ENCODE data around the gene BMP8B. TPM values are rescaled to one million over a fixed set of nuclear protein-coding genes. Genes with fewer than 3 reads are reported as not detected.
"Not testable (repeated sequence)": the region's sequence is repeated elsewhere in the genome, so short reads cannot be mapped to it uniquely, and the experiment has no call there.

The BMP8B gene
- total RNA-seq, 1 donor from 2014 or later: 1.3 TPM

DNA sequence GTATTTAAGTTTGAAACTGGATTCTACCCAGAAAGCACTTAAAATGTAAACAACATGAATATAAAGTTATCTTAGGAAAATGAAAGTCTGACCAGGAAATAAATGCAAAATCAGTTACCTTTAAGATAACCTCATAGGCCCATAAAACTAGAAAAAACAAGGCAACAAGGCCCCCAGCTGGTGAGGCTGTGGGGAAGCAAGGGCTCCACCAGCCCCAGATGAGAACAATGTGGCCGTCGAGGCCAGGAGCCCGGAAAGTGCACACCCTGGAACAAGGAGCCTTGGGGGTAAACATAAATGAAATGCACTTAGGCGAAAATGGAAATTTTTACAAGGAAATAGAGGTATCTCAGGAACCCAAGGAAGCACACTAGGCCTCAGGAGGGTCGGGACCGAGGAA lies 37.9 kb upstream of the BMP8B start:
- H3K4me3 ChIP-seq (ENCODE audit: low read depth, low read length): no peak overlapping the region
- FAIRE-seq: no peak
- no peak for TF ChIP-seq CTCF (IDR thresholded peaks at IDR 0.05; ENCODE audit: insufficient read depth, low read length, severe bottlenecking)
- H3K36me3 ChIP-seq (ENCODE audit: control insufficient read depth, insufficient read depth, low read length): no peaks in the 10 kb centered on the region
- H3K27me3 ChIP-seq (ENCODE audit: control insufficient read depth, insufficient read depth, low read length): peaks cover 2% of the 10 kb centered on the region
- no peak for DNase-seq (ENCODE audit: low read depth)

- no peaks in the 10 kb centered on the region for H3K36me3 ChIP-seq (ENCODE audit: control insufficient read depth, insufficient read depth, low read length)
- DNase-seq (ENCODE audit: low read depth) (no peak), FAIRE-seq (no peak)
- peaks cover 2% of the 10 kb centered on the region for H3K27me3 ChIP-seq (ENCODE audit: control insufficient read depth, insufficient read depth, low read length)
- no peak overlapping the region for H3K4me3 ChIP-seq (ENCODE audit: low read depth, low read length)
- no peak for TF ChIP-seq CTCF (IDR thresholded peaks at IDR 0.05; ENCODE audit: insufficient read depth, low read length, severe bottlenecking)
Observed at GRCh38 chr1:39825432-39825941, 36.8 kb upstream of the BMP8B start.

- H3K36me3 ChIP-seq (ENCODE audit: control insufficient read depth, insufficient read depth, low read length); DNase-seq (ENCODE audit: low read depth); H3K27me3 ChIP-seq (ENCODE audit: control insufficient read depth, insufficient read depth, low read length); H3K4me3 ChIP-seq (ENCODE audit: low read depth, low read length); FAIRE-seq: not testable (repeated sequence)
Observed at GRCh38 chr1:39823450-39823849, 34.8 kb upstream of the BMP8B start.

DNA sequence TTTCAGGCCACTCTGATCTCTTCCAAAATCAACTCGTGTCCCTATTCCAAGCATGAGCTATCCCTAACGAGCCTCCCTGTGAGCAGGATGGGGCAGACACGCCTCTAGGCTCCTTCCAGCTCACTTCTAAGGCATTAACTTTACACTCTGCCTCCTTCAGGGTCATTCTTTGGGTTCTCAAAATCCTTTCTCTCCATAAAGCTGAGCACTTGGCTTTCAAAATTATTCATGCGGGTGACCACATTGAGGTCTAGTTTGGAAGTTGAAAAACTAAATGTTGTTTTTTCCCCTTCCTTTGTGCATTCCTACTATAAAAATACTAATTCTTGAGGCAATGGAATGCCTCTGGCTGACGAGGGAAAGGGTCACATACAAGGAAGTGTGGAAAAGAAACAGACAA lies 33.5 kb upstream of the BMP8B start:
- no peak overlapping the region for H3K4me3 ChIP-seq (ENCODE audit: low read depth, low read length)
- FAIRE-seq: no peak
- H3K27me3 ChIP-seq (ENCODE audit: control insufficient read depth, insufficient read depth, low read length): peaks cover 2% of the 10 kb centered on the region
- DNase-seq (ENCODE audit: low read depth): no peak
- no peaks in the 10 kb centered on the region for H3K36me3 ChIP-seq (ENCODE audit: control insufficient read depth, insufficient read depth, low read length)
- TF ChIP-seq CTCF (IDR thresholded peaks at IDR 0.05; ENCODE audit: insufficient read depth, low read length, severe bottlenecking): no peak

GRCh38 chr1:39819091-39819812 lies 30.6 kb upstream of the BMP8B start:
- no peak for DNase-seq (ENCODE audit: low read depth)
- TF ChIP-seq CTCF (IDR thresholded peaks at IDR 0.05; ENCODE audit: insufficient read depth, low read length, severe bottlenecking): no peak
- peaks cover 2% of the 10 kb centered on the region for H3K27me3 ChIP-seq (ENCODE audit: control insufficient read depth, insufficient read depth, low read length)

DNA sequence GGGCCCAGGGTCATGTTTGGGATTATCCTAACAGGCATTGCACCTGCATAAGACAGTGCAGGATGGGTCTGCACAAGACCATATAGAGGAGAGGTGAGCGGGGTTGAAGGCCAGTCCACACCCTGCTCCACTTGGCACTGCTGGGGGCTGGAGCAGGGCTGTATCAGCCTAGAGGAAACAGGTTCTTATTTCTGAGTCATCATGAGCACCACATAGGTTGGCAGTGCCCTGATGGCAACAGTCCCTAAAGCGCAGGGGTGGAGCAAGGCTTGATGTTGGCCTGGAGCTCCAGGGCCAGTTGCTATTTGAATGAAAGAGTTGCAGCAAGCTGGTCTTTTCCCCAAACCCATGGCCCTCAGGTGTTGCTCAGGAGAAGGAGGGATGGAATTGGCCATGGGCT lies 29.8 kb upstream of the BMP8B start:
- H3K36me3 ChIP-seq (ENCODE audit: control insufficient read depth, insufficient read depth, low read length): no peaks in the 10 kb centered on the region
- H3K27me3 ChIP-seq (ENCODE audit: control insufficient read depth, insufficient read depth, low read length): peaks cover 2% of the 10 kb centered on the region
- H3K4me3 ChIP-seq (ENCODE audit: low read depth, low read length): no peak overlapping the region
- peak; percentile 41 for DNase-seq (ENCODE audit: low read depth)
- FAIRE-seq: peak; percentile 13
- TF ChIP-seq CTCF (IDR thresholded peaks at IDR 0.05; ENCODE audit: insufficient read depth, low read length, severe bottlenecking): no peak

More at GRCh38 chr1:39819091-39819812, 30.6 kb upstream of the BMP8B start:
- Histone ChIP-seq H3K4me3 (ENCODE audit: low read depth, low read length) (no peak overlapping the region), H3K36me3 (ENCODE audit: control insufficient read depth, insufficient read depth, low read length) (no peaks in the 10 kb centered on the region)
- no peak for FAIRE-seq

- not testable (repeated sequence) for H3K27me3 ChIP-seq (ENCODE audit: control insufficient read depth, insufficient read depth, low read length); H3K4me3 ChIP-seq (ENCODE audit: low read depth, low read length); H3K36me3 ChIP-seq (ENCODE audit: control insufficient read depth, insufficient read depth, low read length)
- DNase-seq (ENCODE audit: low read depth) (peak; percentile 87), FAIRE-seq (peak; percentile 88)
Observed at GRCh38 chr1:39817091-39817932, 28.6 kb upstream of the BMP8B start.
